ENCODE data around the gene HS6ST1.

Gene HS6ST1

GRCh38 chr2:128227862-128228261, 90.8 kb downstream of the HS6ST1 start (continued):
- no peak for TF ChIP-seq KLF17 (tag by site-specific recombination; IDR thresholded peaks at IDR 0.05)
- no peak for TF ChIP-seq KLF16 (tag by site-specific recombination; IDR thresholded peaks at IDR 0.05)
- peak; percentile 95 for TF ChIP-seq ZNF510 (tag by site-specific recombination; IDR thresholded peaks at IDR 0.05; ENCODE audit: insufficient replicate concordance)
- TF ChIP-seq ZNF221 (tag by site-specific recombination; IDR thresholded peaks at IDR 0.05; ENCODE audit: borderline replicate concordance) = no peak
- peak; percentile 45; the same call in 1 of the 2 replicates for TF ChIP-seq ZNF302 (tag by site-specific recombination; IDR thresholded peaks at IDR 0.05; ENCODE audit: low read depth)
- TF ChIP-seq ZNF580 (tag by site-specific recombination; IDR thresholded peaks at IDR 0.05) = peak; percentile 84
- TF ChIP-seq ZNF146 (tag by site-specific recombination; IDR thresholded peaks at IDR 0.05) = peak; percentile 15; the same call in 1 of the 2 replicates
- peak; percentile 85 for TF ChIP-seq ZXDB (tag by site-specific recombination; IDR thresholded peaks at IDR 0.05)
- TF ChIP-seq ZSCAN23 (tag by site-specific recombination; IDR thresholded peaks at IDR 0.05) = 0 out of 2 replicates have a peak, but pooled peaks have one; percentile 55
- no peak for TF ChIP-seq ZNF645 (tag by site-specific recombination; IDR thresholded peaks at IDR 0.05)
- no peak for TF ChIP-seq HIC1 (tag by site-specific recombination; IDR thresholded peaks at IDR 0.05)
- peak; percentile 89 for TF ChIP-seq ZNF623 (tag by site-specific recombination; IDR thresholded peaks at IDR 0.05)
- TF ChIP-seq ZNF138 (tag by site-specific recombination; IDR thresholded peaks at IDR 0.05; ENCODE audit: borderline replicate concordance) = peak; percentile 83; the same call in 1 of the 2 replicates
- TF ChIP-seq ZNF202 (tag by site-specific recombination; IDR thresholded peaks at IDR 0.05; ENCODE audit: borderline replicate concordance) = peak; percentile 96
- TF ChIP-seq PRDM10 (tag by site-specific recombination; IDR thresholded peaks at IDR 0.05) = no peak
- no peak for TF ChIP-seq ZNF274 (IDR thresholded peaks at IDR 0.05; ENCODE audit: low read length)
- no peak for TF ChIP-seq ZNF274 (tag by site-specific recombination; IDR thresholded peaks at IDR 0.05; ENCODE audit: borderline replicate concordance)
- no peak for TF ChIP-seq ZNF112 (tag by site-specific recombination; IDR thresholded peaks at IDR 0.05)
- no peak for TF ChIP-seq PRDM4 (tag by site-specific recombination; IDR thresholded peaks at IDR 0.05)
- TF ChIP-seq ZBTB7A (tag by site-specific recombination; IDR thresholded peaks at IDR 0.05; ENCODE audit: low read depth) = no peak
- TF ChIP-seq RBAK (tag by site-specific recombination; IDR thresholded peaks at IDR 0.05) = 0 out of 2 replicates have a peak, but pooled peaks have one; percentile 64
- TF ChIP-seq ZNF148 (tag by site-specific recombination; IDR thresholded peaks at IDR 0.05; ENCODE audit: borderline replicate concordance) = no peak
- TF ChIP-seq MZF1 (tag by site-specific recombination; IDR thresholded peaks at IDR 0.05; ENCODE audit: borderline replicate concordance) = peak; percentile 54; the same call in 1 of the 2 replicates
- no peak for TF ChIP-seq IKZF3 (tag by site-specific recombination; IDR thresholded peaks at IDR 0.05)
